ENCODE data around the gene PGRMC1.
A peak's percentile ranks its signal among the peaks of the same experiment; 100 is the strongest.
"Not testable (repeated sequence)": the region's sequence is repeated elsewhere in the genome, so short reads cannot be mapped to it uniquely, and the experiment has no call there.

The PGRMC1 gene

GRCh38 chrX:119235872-119236622 is at the start of gene PGRMC1:
TSS of gene PGRMC1 (plus strand) at chrX:119236285. CDS start at chrX:119236364, 79 bp downstream.
- DNase-seq (ENCODE audit: low spot score): peak; percentile 79

GRCh38 chrX:119186763-119187162 is 49.3 kb upstream of the PGRMC1 start:
- DNase-seq (ENCODE audit: low spot score): no peak

- DNase-seq (ENCODE audit: low spot score): no peak
Measured at GRCh38 chrX:119187298-119187697, 48.8 kb upstream of the PGRMC1 start.

GRCh38 chrX:119189115-119189514 is 47.0 kb upstream of the PGRMC1 start:
- no peak for DNase-seq (ENCODE audit: low spot score)

- no peak for DNase-seq (ENCODE audit: low spot score)
Measured at GRCh38 chrX:119189595-119189994, 46.5 kb upstream of the PGRMC1 start.

GRCh38 chrX:119190091-119190681 is 45.9 kb upstream of the PGRMC1 start:
- no peak for DNase-seq (ENCODE audit: low spot score)

- DNase-seq (ENCODE audit: low spot score): no peak
Measured at GRCh38 chrX:119190831-119191230, 45.3 kb upstream of the PGRMC1 start.

- no peak for DNase-seq (ENCODE audit: low spot score)
Measured at GRCh38 chrX:119194621-119195020, 41.5 kb upstream of the PGRMC1 start.

- no peak for DNase-seq (ENCODE audit: low spot score)
Measured at GRCh38 chrX:119201570-119201969, 34.5 kb upstream of the PGRMC1 start.

GRCh38 chrX:119206203-119206602 is 29.9 kb upstream of the PGRMC1 start:
- DNase-seq (ENCODE audit: low spot score): no peak

- not testable (repeated sequence) for DNase-seq (ENCODE audit: low spot score)
Measured at GRCh38 chrX:119207483-119207882, 28.6 kb upstream of the PGRMC1 start.

- no peak for DNase-seq (ENCODE audit: low spot score)
Measured at GRCh38 chrX:119208401-119209057, 27.6 kb upstream of the PGRMC1 start.

GRCh38 chrX:119210931-119211648 is 25.0 kb upstream of the PGRMC1 start:
- not testable (repeated sequence) for DNase-seq (ENCODE audit: low spot score)

- no peak for DNase-seq (ENCODE audit: low spot score)
Measured at GRCh38 chrX:119211649-119212014, 24.5 kb upstream of the PGRMC1 start.

GRCh38 chrX:119218198-119218597 is 17.9 kb upstream of the PGRMC1 start:
- DNase-seq (ENCODE audit: low spot score): no peak

GRCh38 chrX:119222932-119223331 is 13.2 kb upstream of the PGRMC1 start:
- no peak for DNase-seq (ENCODE audit: low spot score)

GRCh38 chrX:119223783-119224182 is 12.3 kb upstream of the PGRMC1 start:
- no peak for DNase-seq (ENCODE audit: low spot score)

- no peak for DNase-seq (ENCODE audit: low spot score)
Measured at GRCh38 chrX:119226446-119226845, 9.6 kb upstream of the PGRMC1 start.

- DNase-seq (ENCODE audit: low spot score): no peak
Measured at GRCh38 chrX:119228512-119229252, 7.4 kb upstream of the PGRMC1 start.

- no peak for DNase-seq (ENCODE audit: low spot score)
Measured at GRCh38 chrX:119229253-119229615, 6.9 kb upstream of the PGRMC1 start.

GRCh38 chrX:119230850-119231249 is 5.2 kb upstream of the PGRMC1 start:
- no peak for DNase-seq (ENCODE audit: low spot score)

- DNase-seq (ENCODE audit: low spot score): no peak
Measured at GRCh38 chrX:119231936-119232445, 4.1 kb upstream of the PGRMC1 start.
